Epithelial cell of proximal tubule (primary cell): ENCODE measurements around the gene CLIC3. TPM values are rescaled to one million over a fixed set of nuclear protein-coding genes. Genes with fewer than 3 reads are reported as not detected.

Experiments
- DNase-seq: peaks from one replicate; pipeline ENCODE4 v3.0.0-alpha.2; 2011; ENCODE audit warnings: low read depth
- H3K4me3 ChIP-seq: 2 replicates; pipeline ENCODE4 v1.5.1; 2011; ENCODE audit warnings: low read depth, mild to moderate bottlenecking, low read length
- CTCF ChIP-seq: conservative IDR thresholded peaks from 2 replicates; pipeline ENCODE4 v1.5.1; 2012; ENCODE audit warnings: low read depth, mild to moderate bottlenecking, low read length
- total RNA-seq: library from RNA; depleted of rRNA; stranded (reverse); fragments of >200 nt; gene quantifications from 2 replicates; pipeline ENCODE4 v1.2.3, GENCODE V29; 2015

The CLIC3 gene
- total RNA-seq, result 2.2 and 2.4 TPM in 2 replicates

GRCh38 chr9:136996361-136997292, at the start of gene CLIC3:
CLIC3 (minus strand) TSS chr9:136996568; CDS start chr9:136996543, 25 bp downstream.
- H3K4me3 ChIP-seq, result peak within 1 kb of the TSS; percentile 36

GRCh38 chr9:137045294-137046087, 49.1 kb upstream of the CLIC3 start:
- H3K4me3 ChIP-seq, result peak overlapping the region; percentile 71
- no peak for TF ChIP-seq CTCF
- no peak for DNase-seq

More at GRCh38 chr9:136996361-136997292, at the start of gene CLIC3:
- TF ChIP-seq CTCF, result no peak
- no peak for DNase-seq

GRCh38 chr9:137044502-137045177, 48.3 kb upstream of the CLIC3 start:
- TF ChIP-seq CTCF, result no peak
- DNase-seq, result no peak
- peak overlapping the region; percentile 71 for H3K4me3 ChIP-seq

GRCh38 chr9:137044037-137044436, 47.7 kb upstream of the CLIC3 start:
- no peak for TF ChIP-seq CTCF
- peak overlapping the region; percentile 71 for H3K4me3 ChIP-seq
- DNase-seq, result no peak

GRCh38 chr9:137042751-137043727, 46.7 kb upstream of the CLIC3 start:
- no peak for DNase-seq
- H3K4me3 ChIP-seq, result no peak overlapping the region
- TF ChIP-seq CTCF, result no peak

GRCh38 chr9:137041124-137041523, 44.8 kb upstream of the CLIC3 start:
- peak overlapping the region; percentile 46 for H3K4me3 ChIP-seq
- no peak for TF ChIP-seq CTCF
- DNase-seq, result no peak
